ENCODE results near the gene ROM1. TPM values are rescaled to one million over a fixed set of nuclear protein-coding genes. Genes with fewer than 3 reads are reported as not detected.

ROM1 gene
- total RNA-seq, 2 donors from 2014 or later = 8.0 to 12.7 TPM

DNA sequence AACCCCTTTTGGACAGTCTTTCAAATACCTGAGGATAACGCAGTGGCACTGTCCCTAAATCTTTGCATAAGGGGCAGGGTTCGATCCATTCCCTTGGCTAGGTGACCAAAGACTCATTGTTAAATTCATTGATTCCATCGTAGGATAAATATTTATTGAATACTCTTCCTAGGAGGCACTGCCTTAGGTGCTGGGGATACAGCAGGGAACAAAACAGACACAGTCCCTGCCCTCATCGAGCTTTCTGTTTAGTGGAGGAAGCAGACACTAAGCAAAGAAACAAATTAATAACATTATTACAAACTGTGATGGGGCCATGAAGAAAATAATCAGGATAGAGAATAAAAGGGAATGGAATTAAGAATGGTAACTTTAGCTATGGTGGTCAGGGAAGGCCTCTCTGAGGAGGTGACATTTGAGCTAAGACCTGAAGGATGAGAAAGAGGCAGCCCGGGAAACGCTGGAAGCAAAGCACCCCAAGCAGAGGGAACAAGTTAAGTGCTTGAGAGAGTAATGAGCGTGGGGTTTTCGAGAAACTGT lies 8.0 kb downstream of the ROM1 start:
- no peak for DNase-seq (ENCODE audit: low spot score)
- Histone ChIP-seq H3K36me3 (peaks cover under 1 to 8% of the 10 kb centered on the region in 2 donors), H3K27me3 (replicated peaks; ENCODE audit: insufficient read depth) (no peaks in the 10 kb centered on the region), H3K9me3 (no peaks in the 10 kb centered on the region), H3K4me3 (peak overlapping the region; percentile 64), H3K4me1 (replicated peaks) (peaks cover 6% of the 10 kb centered on the region), H3K27ac (peak overlapping the region; percentile 77 to 88)
- intact Hi-C loops (cut with DNase I) = no loop called here
- no peak for TF ChIP-seq CTCF (IDR thresholded peaks at IDR 0.05)
- TF ChIP-seq POLR2A (IDR thresholded peaks at IDR 0.05) = no peak
- no peak for TF ChIP-seq POLR2AphosphoS5 (IDR thresholded peaks at IDR 0.05)
- WGBS = 21% methylated on average over 8 of the region's 8 CpGs

- peak; percentile 98 for DNase-seq (ENCODE audit: low spot score)
- intact Hi-C loops (cut with DNase I) = no loop called here
- H3K27me3 ChIP-seq (replicated peaks; ENCODE audit: insufficient read depth) = no peaks in the 10 kb centered on the region
- peak within 1 kb of the TSS; percentile 77 to 88 for H3K27ac ChIP-seq
- H3K4me3 ChIP-seq = peak within 1 kb of the TSS; percentile 64
- TF ChIP-seq CTCF (IDR thresholded peaks at IDR 0.05) (peak in 2 of 4 experiments; percentile 56 to 68), POLR2AphosphoS5 (IDR thresholded peaks at IDR 0.05) (peak; percentile 99), POLR2A (IDR thresholded peaks at IDR 0.05) (peak; percentile 93)
- peaks cover 5 to 13% of the 10 kb centered on the region in 2 donors for H3K36me3 ChIP-seq
- peaks cover 6% of the 10 kb centered on the region for H3K4me1 ChIP-seq (replicated peaks)
- H3K9me3 ChIP-seq = no peaks in the 10 kb centered on the region
- WGBS = under 1% methylated on average over 77 of the region's 77 CpGs
Observed at GRCh38 chr11:62621567-62622470, 8.8 kb downstream of the ROM1 start, which contains the start of gene B3GAT3. TSS of gene B3GAT3 (minus strand) at chr11:62621986. CDS start at chr11:62621947, 39 bp downstream.

DNA sequence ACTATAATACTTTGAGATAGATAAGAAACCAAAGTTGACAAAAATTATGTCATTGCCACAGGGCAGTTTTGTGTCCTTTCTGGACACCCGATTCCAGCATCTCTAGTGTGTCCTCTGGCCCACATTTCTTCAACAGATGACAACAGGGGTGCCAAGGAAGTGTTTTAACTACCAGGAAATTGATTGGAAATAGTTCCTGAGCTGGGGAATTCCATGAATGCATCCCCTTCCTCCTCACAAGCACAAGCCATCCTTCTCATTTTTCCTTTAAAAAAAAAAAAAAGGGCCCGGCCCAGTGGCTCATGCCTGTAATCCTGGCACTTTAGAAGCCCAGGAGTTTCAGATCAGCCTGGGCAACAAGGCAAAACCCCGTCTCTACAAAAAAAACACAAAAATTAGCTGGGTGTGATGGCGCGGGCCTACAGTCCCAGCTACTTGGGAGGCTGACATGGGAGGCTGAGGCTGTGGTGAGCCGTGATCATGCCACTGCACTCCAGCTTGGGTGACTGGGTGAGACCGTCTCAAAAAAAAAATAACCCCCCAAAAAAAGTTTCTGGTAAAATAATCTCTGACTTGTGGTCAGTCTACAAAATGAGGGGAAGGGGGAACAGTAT lies 9.5 kb downstream of the ROM1 start:
- no peak overlapping the region for H3K4me3 ChIP-seq
- intact Hi-C loops (cut with DNase I) = no loop called here
- WGBS = 84% methylated on average over 7 of the region's 7 CpGs

GRCh38 chr11:62627713-62628112 lies 14.7 kb downstream of the ROM1 start:
- intact Hi-C loops (cut with DNase I) = no loop called here
- no peak for TF ChIP-seq CTCF (IDR thresholded peaks at IDR 0.05)
- no peak for TF ChIP-seq POLR2A (IDR thresholded peaks at IDR 0.05)
- TF ChIP-seq POLR2AphosphoS5 (IDR thresholded peaks at IDR 0.05) = no peak
- Histone ChIP-seq H3K9me3 (no peaks in the 10 kb centered on the region), H3K4me1 (replicated peaks) (no peaks in the 10 kb centered on the region), H3K27ac (no peak overlapping the region), H3K36me3 (peaks cover 21 to 54% of the 10 kb centered on the region in 2 donors), H3K4me3 (no peak overlapping the region), H3K27me3 (replicated peaks; ENCODE audit: insufficient read depth) (no peaks in the 10 kb centered on the region)
- 82% methylated on average over 3 of the region's 3 CpGs for WGBS
- no peak for DNase-seq (ENCODE audit: low spot score)

More for the DNA sequence above, 9.5 kb downstream of the ROM1 start:
- TF ChIP-seq POLR2AphosphoS5 (IDR thresholded peaks at IDR 0.05) = no peak
- TF ChIP-seq CTCF (IDR thresholded peaks at IDR 0.05) = no peak
- no peak for TF ChIP-seq POLR2A (IDR thresholded peaks at IDR 0.05)
- H3K4me1 ChIP-seq (replicated peaks) = peaks cover 6% of the 10 kb centered on the region
- peaks cover 5 to 13% of the 10 kb centered on the region in 2 donors for H3K36me3 ChIP-seq
- DNase-seq (ENCODE audit: low spot score) = no peak
- H3K27ac ChIP-seq = peak overlapping the region; percentile 77 to 88
- no peaks in the 10 kb centered on the region for H3K9me3 ChIP-seq
- no peaks in the 10 kb centered on the region for H3K27me3 ChIP-seq (replicated peaks; ENCODE audit: insufficient read depth)

All from prostate gland (tissue), 2 donors.